ENCODE results near the gene MED27.

Gene MED27

DNA sequence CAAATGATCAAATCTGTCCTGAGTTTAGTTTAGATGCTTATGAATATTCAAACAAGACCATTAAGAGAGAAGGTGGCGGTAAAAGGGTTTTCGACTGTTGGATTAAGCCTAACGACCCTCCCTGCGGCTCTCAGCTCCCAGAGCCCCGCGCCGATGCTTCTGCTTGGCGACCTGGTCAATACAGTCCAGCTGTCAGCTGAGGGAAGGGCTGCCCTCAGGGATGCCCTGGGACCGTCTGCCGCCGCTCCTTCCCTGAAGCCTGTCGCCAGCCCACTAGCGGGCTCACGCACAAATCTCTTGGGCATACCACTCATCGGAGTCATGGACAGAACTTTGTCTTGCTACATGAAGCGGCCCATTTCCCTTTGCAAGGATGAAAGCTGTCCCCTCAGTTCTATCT lies 203.2 kb downstream of the MED27 start:
- Histone ChIP-seq H3K36me3 (ENCODE audit: insufficient read depth, low read length) (no peaks in the 10 kb centered on the region), H3K27me3 (ENCODE audit: control insufficient read depth in 1 of 2, insufficient read depth in 2 of 2, low read length in 2 of 2) (no peaks in the 10 kb centered on the region), H3K9me3 (ENCODE audit: low read length) (no peaks in the 10 kb centered on the region), H3K9ac (ENCODE audit: low read length) (no peak overlapping the region), H3K4me1 (ENCODE audit: insufficient read depth, low read length) (no peaks in the 10 kb centered on the region), H3K27ac (ENCODE audit: low read depth, low read length) (no peak overlapping the region), H3K4me3 (ENCODE audit: low read depth in 1 of 2, low read length in 2 of 2) (no peak overlapping the region)

DNA sequence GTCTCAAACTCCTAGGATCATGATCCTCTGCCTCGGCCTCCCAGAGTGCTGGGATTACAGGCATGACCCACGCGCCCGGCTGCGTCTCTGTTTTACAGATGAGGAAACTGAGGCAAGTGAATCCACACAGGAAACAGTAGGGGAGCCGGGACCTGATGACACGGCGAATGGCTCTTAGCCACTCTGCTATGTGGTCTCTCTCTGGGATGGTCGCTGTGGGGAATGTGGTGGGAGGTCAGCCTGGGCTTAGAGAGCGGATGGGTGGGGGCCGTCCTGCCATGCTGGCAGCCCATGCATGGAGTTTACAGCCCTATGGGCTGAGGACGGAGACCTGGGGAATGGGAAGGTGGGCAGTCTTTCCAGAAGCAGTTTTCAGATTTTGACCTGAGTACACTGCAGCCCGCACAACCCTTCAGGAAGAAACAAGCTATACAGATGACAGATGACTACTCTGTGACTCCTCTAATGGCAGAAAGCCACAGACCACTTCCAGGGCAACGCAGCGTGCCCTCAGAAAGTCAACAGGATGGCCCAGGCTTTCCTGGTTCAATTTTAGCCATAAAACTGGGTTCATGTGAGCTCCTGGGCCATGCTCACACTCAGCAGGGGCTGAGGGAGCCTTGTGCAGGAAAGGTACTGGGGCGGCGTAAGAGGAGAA lies 203.7 kb downstream of the MED27 start:
- no peaks in the 10 kb centered on the region for H3K9me3 ChIP-seq (ENCODE audit: low read length)
- H3K27me3 ChIP-seq (ENCODE audit: control insufficient read depth in 1 of 2, insufficient read depth in 2 of 2, low read length in 2 of 2) = no peaks in the 10 kb centered on the region
- no peaks in the 10 kb centered on the region for H3K36me3 ChIP-seq (ENCODE audit: insufficient read depth, low read length)
- H3K9ac ChIP-seq (ENCODE audit: low read length) = no peak overlapping the region
- H3K27ac ChIP-seq (ENCODE audit: low read depth, low read length) = no peak overlapping the region
- no peak overlapping the region for H3K4me3 ChIP-seq (ENCODE audit: low read depth in 1 of 2, low read length in 2 of 2)
- H3K4me1 ChIP-seq (ENCODE audit: insufficient read depth, low read length) = no peaks in the 10 kb centered on the region

DNA sequence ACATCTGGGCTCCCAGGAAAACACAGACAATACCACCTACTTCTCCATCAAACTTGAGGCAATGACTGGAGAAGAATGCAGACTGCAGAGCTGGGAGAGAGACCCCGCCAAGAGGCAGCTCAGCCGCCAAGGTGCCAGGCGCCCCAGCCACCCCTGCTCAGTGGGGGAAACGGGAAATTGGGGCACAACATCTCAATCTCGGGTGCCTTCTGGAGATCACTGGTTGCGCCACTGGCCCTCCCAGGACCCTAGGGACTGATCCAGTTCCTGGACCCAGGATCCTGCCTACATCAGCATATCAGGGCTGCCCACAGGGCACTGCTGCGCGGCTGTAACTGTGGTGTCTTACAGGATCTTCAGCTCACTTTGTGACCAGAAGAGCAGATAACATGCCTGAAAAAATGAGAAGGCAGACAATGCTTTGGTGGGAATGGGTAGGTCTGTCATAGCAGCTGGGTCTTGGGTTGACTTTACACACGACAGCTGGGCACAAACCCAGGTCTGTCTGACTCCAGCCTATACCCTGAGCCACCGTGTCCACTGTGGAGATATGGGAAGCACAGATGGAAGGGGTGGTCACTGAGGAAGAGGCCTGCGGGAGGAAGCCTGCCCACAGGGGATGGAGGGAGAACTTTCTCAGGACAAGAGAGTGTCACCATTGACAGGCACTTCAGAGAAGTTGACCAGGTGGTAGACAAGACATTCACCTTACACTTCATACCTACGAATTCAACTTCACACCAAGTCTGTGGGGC lies 204.6 kb downstream of the MED27 start:
- Histone ChIP-seq H3K27me3 (ENCODE audit: control insufficient read depth in 1 of 2, insufficient read depth in 2 of 2, low read length in 2 of 2) (no peaks in the 10 kb centered on the region), H3K9me3 (ENCODE audit: low read length) (no peaks in the 10 kb centered on the region), H3K36me3 (ENCODE audit: insufficient read depth, low read length) (no peaks in the 10 kb centered on the region), H3K27ac (ENCODE audit: low read depth, low read length) (no peak overlapping the region), H3K4me1 (ENCODE audit: insufficient read depth, low read length) (no peaks in the 10 kb centered on the region), H3K4me3 (ENCODE audit: low read depth in 1 of 2, low read length in 2 of 2) (no peak overlapping the region), H3K9ac (ENCODE audit: low read length) (no peak overlapping the region)

DNA sequence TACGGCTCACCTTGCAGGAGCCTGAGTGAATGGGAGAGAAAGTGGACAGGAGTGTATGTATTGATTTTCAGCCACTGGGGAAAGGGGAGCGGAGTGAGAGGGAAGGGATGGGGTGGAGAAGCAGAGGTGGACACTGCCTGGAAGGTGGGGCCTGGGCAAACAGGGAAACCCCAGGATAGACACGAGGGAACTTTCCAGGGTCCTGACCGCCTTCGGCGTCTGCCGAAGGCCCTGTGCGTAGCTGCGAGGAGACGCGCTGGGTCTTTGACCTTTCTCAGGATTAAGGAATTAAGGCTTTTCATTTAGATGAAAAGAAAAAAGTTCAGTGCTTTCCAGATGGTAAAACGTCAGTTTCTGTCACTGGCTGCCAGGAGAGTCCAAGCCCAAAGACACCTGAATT lies 205.2 kb downstream of the MED27 start:
- Histone ChIP-seq H3K9me3 (ENCODE audit: low read length) (no peaks in the 10 kb centered on the region), H3K4me3 (ENCODE audit: low read depth in 1 of 2, low read length in 2 of 2) (no peak overlapping the region), H3K9ac (ENCODE audit: low read length) (no peak overlapping the region), H3K27ac (ENCODE audit: low read depth, low read length) (no peak overlapping the region), H3K27me3 (ENCODE audit: control insufficient read depth in 1 of 2, insufficient read depth in 2 of 2, low read length in 2 of 2) (no peaks in the 10 kb centered on the region), H3K4me1 (ENCODE audit: insufficient read depth, low read length) (no peaks in the 10 kb centered on the region), H3K36me3 (ENCODE audit: insufficient read depth, low read length) (no peaks in the 10 kb centered on the region)

DNA sequence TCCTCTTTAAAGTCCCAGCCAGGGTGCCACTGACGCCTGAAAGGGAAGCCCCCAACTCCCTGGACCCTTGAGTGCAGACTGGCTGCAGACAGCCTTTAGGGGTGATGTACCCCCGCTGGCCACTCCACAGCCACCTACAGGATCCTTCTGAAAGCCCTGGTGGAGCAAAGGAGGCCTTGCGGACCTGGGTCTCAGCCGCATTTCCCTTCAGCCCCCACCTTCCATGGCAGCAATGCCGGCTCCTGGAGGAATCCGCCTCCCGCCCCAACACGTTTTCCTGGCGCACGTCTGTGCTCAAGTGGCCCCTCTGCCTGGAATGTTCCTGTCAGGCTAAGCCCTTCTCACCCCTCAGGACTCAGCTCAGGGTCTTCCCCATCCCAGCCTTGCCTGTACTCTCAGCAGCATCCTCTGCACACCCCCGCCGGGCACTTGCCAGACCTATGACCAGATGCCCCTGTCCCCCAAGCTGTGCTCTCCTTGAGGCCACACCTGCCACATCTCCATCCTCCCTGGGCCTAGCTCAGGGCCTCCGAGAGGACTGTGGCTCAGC lies 205.7 kb downstream of the MED27 start:
- Histone ChIP-seq H3K4me1 (ENCODE audit: insufficient read depth, low read length) (no peaks in the 10 kb centered on the region), H3K4me3 (ENCODE audit: low read depth in 1 of 2, low read length in 2 of 2) (no peak overlapping the region), H3K9ac (ENCODE audit: low read length) (no peak overlapping the region), H3K27ac (ENCODE audit: low read depth, low read length) (no peak overlapping the region), H3K9me3 (ENCODE audit: low read length) (no peaks in the 10 kb centered on the region), H3K27me3 (ENCODE audit: control insufficient read depth in 1 of 2, insufficient read depth in 2 of 2, low read length in 2 of 2) (no peaks in the 10 kb centered on the region), H3K36me3 (ENCODE audit: insufficient read depth, low read length) (no peaks in the 10 kb centered on the region)

DNA sequence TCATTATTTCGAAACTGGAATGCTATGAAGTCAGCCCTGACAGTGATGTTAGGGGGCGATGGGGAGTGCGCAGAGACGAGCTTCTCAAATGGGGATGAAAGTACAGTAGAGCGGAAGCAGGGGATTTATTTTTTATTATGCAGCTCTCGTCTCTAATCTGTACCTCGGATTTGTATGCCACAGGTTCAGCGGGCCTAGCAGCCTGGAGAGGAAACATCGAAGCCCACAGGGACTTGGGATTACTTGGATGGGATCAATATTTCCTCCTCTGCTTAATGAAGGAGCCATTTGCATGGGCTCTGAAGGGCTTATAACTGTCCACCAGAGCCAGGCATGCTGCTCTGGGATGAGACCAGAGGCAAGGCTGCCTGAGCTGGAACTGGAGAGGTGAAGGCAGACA lies 206.3 kb downstream of the MED27 start:
- Histone ChIP-seq H3K9me3 (ENCODE audit: low read length) (no peaks in the 10 kb centered on the region), H3K27ac (ENCODE audit: low read depth, low read length) (no peak overlapping the region)

DNA sequence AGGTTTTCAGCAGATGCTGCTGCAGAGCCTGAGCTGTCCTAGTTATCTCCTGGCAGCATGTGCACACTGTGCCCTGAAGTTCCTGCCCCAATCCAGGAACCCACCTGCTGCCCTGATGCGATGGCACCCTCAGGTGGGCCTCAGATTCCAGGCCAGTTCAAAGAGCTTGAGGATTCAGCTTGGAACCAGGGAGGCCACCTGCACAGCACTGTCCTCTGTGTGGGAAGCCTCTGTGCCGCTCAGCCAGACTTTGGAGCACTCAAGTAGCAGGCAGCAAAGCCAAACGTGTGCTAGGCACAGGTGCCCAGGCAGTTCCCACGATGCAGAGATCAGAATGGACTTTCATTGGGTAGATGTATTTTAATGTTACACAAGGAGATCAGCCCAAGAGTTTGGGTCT lies 207.0 kb downstream of the MED27 start:
- Histone ChIP-seq H3K27ac (ENCODE audit: low read depth, low read length) (no peak overlapping the region), H3K9me3 (ENCODE audit: low read length) (no peaks in the 10 kb centered on the region), H3K27me3 (ENCODE audit: control insufficient read depth in 1 of 2, insufficient read depth in 2 of 2, low read length in 2 of 2) (no peaks in the 10 kb centered on the region), H3K4me1 (ENCODE audit: insufficient read depth, low read length) (no peaks in the 10 kb centered on the region), H3K36me3 (ENCODE audit: insufficient read depth, low read length) (no peaks in the 10 kb centered on the region), H3K9ac (ENCODE audit: low read length) (no peak overlapping the region), H3K4me3 (ENCODE audit: low read depth in 1 of 2, low read length in 2 of 2) (no peak overlapping the region)

More for the DNA sequence above, 206.3 kb downstream of the MED27 start:
- H3K9ac ChIP-seq (ENCODE audit: low read length) = no peak overlapping the region
- H3K4me3 ChIP-seq (ENCODE audit: low read depth in 1 of 2, low read length in 2 of 2) = no peak overlapping the region
- no peaks in the 10 kb centered on the region for H3K36me3 ChIP-seq (ENCODE audit: insufficient read depth, low read length)
- H3K4me1 ChIP-seq (ENCODE audit: insufficient read depth, low read length) = no peaks in the 10 kb centered on the region
- no peaks in the 10 kb centered on the region for H3K27me3 ChIP-seq (ENCODE audit: control insufficient read depth in 1 of 2, insufficient read depth in 2 of 2, low read length in 2 of 2)

DNA sequence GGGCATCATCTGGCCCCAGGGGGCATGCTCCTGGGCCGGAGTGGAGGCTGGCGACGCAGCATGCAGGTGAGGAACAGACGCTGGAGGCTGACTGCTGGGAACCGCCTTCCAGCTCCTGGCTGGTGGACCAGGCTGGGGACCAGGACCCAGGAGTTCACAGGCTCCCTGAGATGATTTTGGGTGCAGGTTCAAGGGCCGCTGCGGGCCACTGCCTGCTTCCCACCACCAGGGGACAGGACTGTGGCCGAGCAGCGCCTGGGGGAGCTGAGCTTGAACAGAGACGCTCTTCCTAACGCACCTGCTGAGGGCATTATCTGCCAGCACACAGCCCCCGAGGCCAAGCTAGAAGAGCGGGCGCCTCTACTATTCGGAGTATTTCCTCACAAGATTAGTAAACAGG lies 207.7 kb downstream of the MED27 start:
- H3K4me1 ChIP-seq (ENCODE audit: insufficient read depth, low read length) = no peaks in the 10 kb centered on the region
- H3K4me3 ChIP-seq (ENCODE audit: low read depth in 1 of 2, low read length in 2 of 2) = no peak overlapping the region
- no peak overlapping the region for H3K27ac ChIP-seq (ENCODE audit: low read depth, low read length)
- no peaks in the 10 kb centered on the region for H3K27me3 ChIP-seq (ENCODE audit: control insufficient read depth in 1 of 2, insufficient read depth in 2 of 2, low read length in 2 of 2)
- H3K9ac ChIP-seq (ENCODE audit: low read length) = no peak overlapping the region
- no peaks in the 10 kb centered on the region for H3K36me3 ChIP-seq (ENCODE audit: insufficient read depth, low read length)
- H3K9me3 ChIP-seq (ENCODE audit: low read length) = no peaks in the 10 kb centered on the region

DNA sequence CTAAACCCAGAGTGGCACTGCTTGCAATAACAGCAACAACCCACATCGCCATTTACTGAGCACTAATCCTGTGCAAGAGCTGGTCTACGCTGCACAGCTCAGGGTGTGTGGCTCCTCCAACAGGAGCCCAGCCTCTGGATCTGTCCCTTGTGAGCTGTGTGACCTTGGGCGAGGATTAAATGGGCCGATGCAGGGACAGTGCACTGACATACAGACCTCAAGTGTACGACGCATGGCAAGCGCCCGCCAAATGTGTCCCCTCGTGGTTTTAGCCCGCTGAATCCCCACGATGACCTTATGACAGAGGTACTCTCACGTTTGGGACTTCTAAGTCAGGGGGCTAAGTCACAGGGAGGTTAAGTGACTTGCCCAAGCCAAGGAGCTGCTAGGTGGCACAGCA lies 209.5 kb downstream of the MED27 start:
- Histone ChIP-seq H3K36me3 (ENCODE audit: insufficient read depth, low read length) (no peaks in the 10 kb centered on the region), H3K27ac (ENCODE audit: low read depth, low read length) (no peak overlapping the region), H3K27me3 (ENCODE audit: control insufficient read depth in 1 of 2, insufficient read depth in 2 of 2, low read length in 2 of 2) (no peaks in the 10 kb centered on the region), H3K4me1 (ENCODE audit: insufficient read depth, low read length) (no peaks in the 10 kb centered on the region), H3K9ac (ENCODE audit: low read length) (no peak overlapping the region), H3K4me3 (ENCODE audit: low read depth in 1 of 2, low read length in 2 of 2) (no peak overlapping the region), H3K9me3 (ENCODE audit: low read length) (no peaks in the 10 kb centered on the region)

DNA sequence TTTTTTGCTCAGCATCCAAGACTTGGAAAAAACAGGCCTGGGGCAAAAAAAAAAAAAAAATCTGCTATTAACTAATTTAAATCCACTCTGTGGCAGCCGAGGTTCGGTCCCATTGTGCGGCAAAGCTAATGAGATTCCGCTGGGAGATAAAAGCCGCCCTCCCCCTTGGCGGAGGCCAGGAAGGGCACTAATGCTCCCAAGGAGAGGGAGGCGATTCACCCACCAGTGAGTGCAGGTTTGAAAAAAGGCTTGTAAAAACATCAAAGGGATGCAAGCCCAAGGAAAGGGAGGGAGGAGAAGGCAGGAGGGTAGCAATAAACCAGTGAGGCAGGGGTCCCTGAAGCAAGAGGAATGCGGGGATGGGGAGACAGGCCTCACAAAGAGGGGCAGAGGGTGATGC lies 210.3 kb downstream of the MED27 start:
- Histone ChIP-seq H3K9me3 (ENCODE audit: low read length) (no peaks in the 10 kb centered on the region), H3K9ac (ENCODE audit: low read length) (no peak overlapping the region), H3K4me1 (ENCODE audit: insufficient read depth, low read length) (no peaks in the 10 kb centered on the region), H3K27ac (ENCODE audit: low read depth, low read length) (no peak overlapping the region), H3K36me3 (ENCODE audit: insufficient read depth, low read length) (no peaks in the 10 kb centered on the region), H3K27me3 (ENCODE audit: control insufficient read depth in 1 of 2, insufficient read depth in 2 of 2, low read length in 2 of 2) (no peaks in the 10 kb centered on the region), H3K4me3 (ENCODE audit: low read depth in 1 of 2, low read length in 2 of 2) (no peak overlapping the region)

DNA sequence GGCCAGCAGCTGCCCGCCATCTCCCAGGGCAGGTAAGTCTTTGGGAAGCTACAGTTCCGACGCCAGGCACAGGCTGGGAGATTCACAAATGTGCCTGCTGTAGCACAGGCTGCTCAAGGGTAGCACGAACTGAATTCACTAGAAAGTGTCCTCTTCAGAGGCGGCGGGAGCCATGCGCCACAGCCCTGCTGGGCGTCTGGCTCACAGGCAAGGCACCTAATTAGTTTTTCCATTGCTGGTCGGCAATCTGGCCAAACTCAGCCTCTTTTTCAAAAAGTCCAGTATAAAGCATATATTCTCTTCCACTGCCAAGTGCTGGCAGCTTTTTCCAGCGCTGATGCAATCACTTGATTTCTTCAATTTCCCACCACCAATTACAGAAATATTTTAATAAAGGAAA lies 210.9 kb downstream of the MED27 start:
- Histone ChIP-seq H3K27me3 (ENCODE audit: control insufficient read depth in 1 of 2, insufficient read depth in 2 of 2, low read length in 2 of 2) (no peaks in the 10 kb centered on the region), H3K36me3 (ENCODE audit: insufficient read depth, low read length) (no peaks in the 10 kb centered on the region), H3K4me3 (ENCODE audit: low read depth in 1 of 2, low read length in 2 of 2) (no peak overlapping the region), H3K4me1 (ENCODE audit: insufficient read depth, low read length) (no peaks in the 10 kb centered on the region), H3K9ac (ENCODE audit: low read length) (no peak overlapping the region), H3K9me3 (ENCODE audit: low read length) (no peaks in the 10 kb centered on the region), H3K27ac (ENCODE audit: low read depth, low read length) (no peak overlapping the region)

All from muscle layer of colon (tissue), 2 donors.